Measurements from ENCODE around the gene TTN. TPM values are rescaled to one million over a fixed set of nuclear protein-coding genes. Genes with fewer than 3 reads are reported as not detected.

TTN gene
- total RNA-seq, 2 experiments from 2014 or later = 0.02 to 0.19 TPM

DNA sequence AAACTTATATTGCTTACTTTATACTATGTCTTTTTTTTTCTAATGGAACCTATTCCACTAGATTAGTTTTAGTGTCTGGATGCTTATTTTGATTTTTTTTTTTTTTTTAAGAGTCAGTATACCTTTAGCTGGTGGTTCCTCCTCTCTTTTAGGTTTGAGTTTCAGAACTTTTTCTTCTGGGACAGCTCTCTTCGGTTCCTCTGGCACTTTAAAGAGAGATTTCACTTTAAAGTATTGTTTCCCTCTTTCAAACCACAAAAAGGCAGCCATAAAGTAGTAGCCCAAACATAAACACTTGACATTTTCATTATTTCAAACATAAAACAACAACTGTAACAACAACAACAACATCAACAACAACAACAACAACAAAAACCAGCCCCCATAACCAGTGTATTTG, 123.3 kb downstream of the TTN start:
- TF ChIP-seq, protein P1, sequence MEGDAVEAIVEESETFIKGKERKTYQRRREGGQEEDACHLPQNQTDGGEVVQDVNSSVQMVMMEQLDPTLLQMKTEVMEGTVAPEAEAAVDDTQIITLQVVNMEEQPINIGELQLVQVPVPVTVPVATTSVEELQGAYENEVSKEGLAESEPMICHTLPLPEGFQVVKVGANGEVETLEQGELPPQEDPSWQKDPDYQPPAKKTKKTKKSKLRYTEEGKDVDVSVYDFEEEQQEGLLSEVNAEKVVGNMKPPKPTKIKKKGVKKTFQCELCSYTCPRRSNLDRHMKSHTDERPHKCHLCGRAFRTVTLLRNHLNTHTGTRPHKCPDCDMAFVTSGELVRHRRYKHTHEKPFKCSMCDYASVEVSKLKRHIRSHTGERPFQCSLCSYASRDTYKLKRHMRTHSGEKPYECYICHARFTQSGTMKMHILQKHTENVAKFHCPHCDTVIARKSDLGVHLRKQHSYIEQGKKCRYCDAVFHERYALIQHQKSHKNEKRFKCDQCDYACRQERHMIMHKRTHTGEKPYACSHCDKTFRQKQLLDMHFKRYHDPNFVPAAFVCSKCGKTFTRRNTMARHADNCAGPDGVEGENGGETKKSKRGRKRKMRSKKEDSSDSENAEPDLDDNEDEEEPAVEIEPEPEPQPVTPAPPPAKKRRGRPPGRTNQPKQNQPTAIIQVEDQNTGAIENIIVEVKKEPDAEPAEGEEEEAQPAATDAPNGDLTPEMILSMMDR (conservative IDR thresholded peaks at IDR 0.05; ENCODE audit: low read length) = no peak
- no peak for TF ChIP-seq EZH2phosphoT487 (IDR thresholded peaks at IDR 0.05; ENCODE audit: borderline replicate concordance, low read depth, low read length)
- Histone ChIP-seq H4K20me1 (ENCODE audit: insufficient read depth, low read length) (no peaks in the 10 kb centered on the region), H3K4me3 (ENCODE audit: low read depth, low read length, poor library complexity, severe bottlenecking) (no peak overlapping the region), H3K4me1 (ENCODE audit: insufficient read depth, low read length, poor library complexity, severe bottlenecking) (no peaks in the 10 kb centered on the region), H3K36me3 (ENCODE audit: insufficient read depth, low read length) (no peaks in the 10 kb centered on the region), H3K9me3 (ENCODE audit: low read length) (no peaks in the 10 kb centered on the region), H3K4me2 (ENCODE audit: low read length) (no peak overlapping the region), H3K79me2 (ENCODE audit: insufficient read depth, low read depth, low read length) (no peaks in the 10 kb centered on the region), H2AFZ (ENCODE audit: low read length) (no peak overlapping the region), H3K9me2 (ENCODE audit: insufficient read depth, low read length) (no peaks in the 10 kb centered on the region), H3K27ac (ENCODE audit: low read depth, low read length, poor library complexity, severe bottlenecking) (no peak overlapping the region)
- intact Hi-C loops (cut with micrococcal nuclease; ENCODE audit: unreplicated experiment) = no loop called here
- CTCF ChIA-PET (ENCODE audit: unreplicated experiment) = no interaction called here
- BruUV-seq (replicated peaks) = no TSS peak
- POLR2A ChIA-PET = no interaction called here
- no peak for DNase-seq (ENCODE audit: low spot score)

- intact Hi-C loops (cut with micrococcal nuclease; ENCODE audit: unreplicated experiment) = no loop called here
- H3K27ac ChIP-seq (ENCODE audit: low read depth, low read length, poor library complexity, severe bottlenecking) = no peak overlapping the region
- no peaks in the 10 kb centered on the region for H3K9me2 ChIP-seq (ENCODE audit: insufficient read depth, low read length)
- H3K4me2 ChIP-seq (ENCODE audit: low read length) = no peak overlapping the region
- no peaks in the 10 kb centered on the region for H3K9me3 ChIP-seq (ENCODE audit: low read length)
- no peaks in the 10 kb centered on the region for H3K36me3 ChIP-seq (ENCODE audit: insufficient read depth, low read length)
- H3K4me3 ChIP-seq (ENCODE audit: low read depth, low read length, poor library complexity, severe bottlenecking) = no peak overlapping the region
- TF ChIP-seq, protein P1 (conservative IDR thresholded peaks at IDR 0.05; ENCODE audit: low read length) = no peak
- no peak for TF ChIP-seq EZH2phosphoT487 (IDR thresholded peaks at IDR 0.05; ENCODE audit: borderline replicate concordance, low read depth, low read length)
- POLR2A ChIA-PET = no interaction called here
- no peaks in the 10 kb centered on the region for H3K4me1 ChIP-seq (ENCODE audit: insufficient read depth, low read length, poor library complexity, severe bottlenecking)
- no peak overlapping the region for H2AFZ ChIP-seq (ENCODE audit: low read length)
- CTCF ChIA-PET (ENCODE audit: unreplicated experiment) = no interaction called here
- DNase-seq (ENCODE audit: low spot score) = no peak
- BruUV-seq (replicated peaks) = no TSS peak
- H3K79me2 ChIP-seq (ENCODE audit: insufficient read depth, low read depth, low read length) = no peaks in the 10 kb centered on the region
- H4K20me1 ChIP-seq (ENCODE audit: insufficient read depth, low read length) = no peaks in the 10 kb centered on the region
Observed at GRCh38 chr2:178681081-178681480, 126.1 kb downstream of the TTN start.

GRCh38 chr2:178679891-178680290, 127.3 kb downstream of the TTN start:
- ChIA-PET POLR2A (no interaction called here), CTCF (ENCODE audit: unreplicated experiment) (no interaction called here)
- H3K4me2 ChIP-seq (ENCODE audit: low read length) = no peak overlapping the region
- no peak overlapping the region for H2AFZ ChIP-seq (ENCODE audit: low read length)
- no peaks in the 10 kb centered on the region for H3K9me3 ChIP-seq (ENCODE audit: low read length)
- H3K9me2 ChIP-seq (ENCODE audit: insufficient read depth, low read length) = no peaks in the 10 kb centered on the region
- H3K79me2 ChIP-seq (ENCODE audit: insufficient read depth, low read depth, low read length) = no peaks in the 10 kb centered on the region
- DNase-seq (ENCODE audit: low spot score) = no peak
- no peaks in the 10 kb centered on the region for H3K4me1 ChIP-seq (ENCODE audit: insufficient read depth, low read length, poor library complexity, severe bottlenecking)
- no peak for TF ChIP-seq EZH2phosphoT487 (IDR thresholded peaks at IDR 0.05; ENCODE audit: borderline replicate concordance, low read depth, low read length)
- TF ChIP-seq, protein P1 (conservative IDR thresholded peaks at IDR 0.05; ENCODE audit: low read length) = no peak
- H3K27ac ChIP-seq (ENCODE audit: low read depth, low read length, poor library complexity, severe bottlenecking) = no peak overlapping the region
- no peaks in the 10 kb centered on the region for H4K20me1 ChIP-seq (ENCODE audit: insufficient read depth, low read length)
- no TSS peak for BruUV-seq (replicated peaks)
- intact Hi-C loops (cut with micrococcal nuclease; ENCODE audit: unreplicated experiment) = no loop called here
- no peak overlapping the region for H3K4me3 ChIP-seq (ENCODE audit: low read depth, low read length, poor library complexity, severe bottlenecking)
- H3K36me3 ChIP-seq (ENCODE audit: insufficient read depth, low read length) = no peaks in the 10 kb centered on the region
